H1 (cell line): ENCODE data around the gene MAPK1.

Experiments used
- CTCF ChIP-seq, 3 experiments: IDR thresholded peaks; 1 replicate in 2 of 3; 2 replicates in 1 of 3; pipeline versions ENCODE4 v1.5.1 to v1.6.1; 2011; ENCODE audit warnings: low read length in 3 of 3, mild to moderate bottlenecking in 3 of 3, inconsistent platforms in 2 of 3, low read depth in 1 of 3, moderate library complexity in 1 of 3; ENCODE audit not compliant: insufficient read depth in 1 of 3; ENCODE audit errors: control extremely low read depth in 1 of 3
- MAX ChIP-seq: IDR thresholded peaks from 2 replicates; pipeline ENCODE4 v1.6.1; 2012; ENCODE audit warnings: inconsistent platforms
- TCF12 ChIP-seq: IDR thresholded peaks from 2 replicates; pipeline ENCODE4 v1.6.1; 2011; ENCODE audit warnings: low read depth, mild to moderate bottlenecking, low read length

- TF ChIP-seq MAX (no peak), CTCF (IDR thresholded peaks at IDR 0.05; ENCODE audit: control extremely low read depth in 1 of 3, insufficient read depth in 1 of 3, low read depth in 1 of 3, low read length in 3 of 3) (no peak), TCF12 (no peak)
Measured at GRCh38 chr22:21849489-21849888, 18.0 kb downstream of the MAPK1 start.
